Epithelial cell of umbilical artery (primary cell): ENCODE results near the gene NEMF. TPM values are rescaled to one million over a fixed set of nuclear protein-coding genes. Genes with fewer than 3 reads are reported as not detected.

Source experiments
- total RNA-seq: library from RNA; depleted of rRNA; stranded (reverse); fragments of >200 nt; gene quantifications from 2 replicates; pipeline ENCODE4 v1.2.3, GENCODE V29; 2014

NEMF gene
- total RNA-seq: 51.0 and 60.2 TPM in 2 replicates

DNA sequence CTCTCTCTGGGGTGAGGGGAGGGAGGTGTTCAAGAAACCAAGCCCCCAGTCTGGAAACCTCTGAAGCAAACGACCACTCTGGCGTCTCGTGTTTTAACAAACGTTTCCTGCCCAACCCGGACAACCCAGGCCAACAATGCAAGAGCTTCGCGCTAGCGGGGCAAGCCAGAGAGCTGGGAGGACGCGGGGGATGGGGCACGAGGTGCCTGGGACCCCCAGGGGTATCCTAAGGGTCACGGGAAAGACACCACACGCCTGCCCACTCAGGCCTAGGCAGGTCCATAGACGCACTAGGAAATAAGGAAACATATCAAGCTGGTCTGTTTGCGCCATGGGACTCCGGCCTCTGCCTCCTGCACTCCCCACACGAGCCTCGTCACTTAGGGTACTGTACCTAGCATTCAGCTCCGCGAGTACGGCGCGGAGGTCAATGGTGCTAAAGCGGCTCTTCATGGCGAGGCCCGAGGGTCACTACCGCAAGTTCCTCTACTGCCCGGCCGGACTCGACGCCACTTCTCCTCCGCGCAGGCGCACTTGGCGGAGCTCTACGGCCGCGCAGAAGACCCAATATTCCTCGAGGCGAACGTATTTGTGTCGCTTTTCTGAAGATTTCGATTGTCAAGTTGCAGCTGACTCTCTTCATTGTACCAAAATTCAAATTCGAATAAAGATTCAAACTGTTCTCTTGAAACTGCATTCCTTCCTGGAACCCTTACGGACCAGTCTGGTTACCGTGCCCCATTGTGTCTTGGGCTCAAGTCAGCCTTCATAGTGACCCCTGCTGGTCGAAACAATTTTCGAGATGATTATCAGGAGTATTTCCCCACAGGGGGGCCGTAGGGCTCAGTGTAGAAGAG lies at the start of gene NEMF:
TSS of gene NEMF (minus strand) at position 488 of the 857 bp plus-strand sequence. CDS start at position 453, 35 bp downstream.

GRCh38 chr14:49892636-49893308 lies 40.2 kb upstream of the NEMF start, which contains the start of gene ARF6:
Gene ARF6 (plus strand): TSS chr14:49893082. CDS start chr14:49893737, 655 bp downstream.

DNA sequence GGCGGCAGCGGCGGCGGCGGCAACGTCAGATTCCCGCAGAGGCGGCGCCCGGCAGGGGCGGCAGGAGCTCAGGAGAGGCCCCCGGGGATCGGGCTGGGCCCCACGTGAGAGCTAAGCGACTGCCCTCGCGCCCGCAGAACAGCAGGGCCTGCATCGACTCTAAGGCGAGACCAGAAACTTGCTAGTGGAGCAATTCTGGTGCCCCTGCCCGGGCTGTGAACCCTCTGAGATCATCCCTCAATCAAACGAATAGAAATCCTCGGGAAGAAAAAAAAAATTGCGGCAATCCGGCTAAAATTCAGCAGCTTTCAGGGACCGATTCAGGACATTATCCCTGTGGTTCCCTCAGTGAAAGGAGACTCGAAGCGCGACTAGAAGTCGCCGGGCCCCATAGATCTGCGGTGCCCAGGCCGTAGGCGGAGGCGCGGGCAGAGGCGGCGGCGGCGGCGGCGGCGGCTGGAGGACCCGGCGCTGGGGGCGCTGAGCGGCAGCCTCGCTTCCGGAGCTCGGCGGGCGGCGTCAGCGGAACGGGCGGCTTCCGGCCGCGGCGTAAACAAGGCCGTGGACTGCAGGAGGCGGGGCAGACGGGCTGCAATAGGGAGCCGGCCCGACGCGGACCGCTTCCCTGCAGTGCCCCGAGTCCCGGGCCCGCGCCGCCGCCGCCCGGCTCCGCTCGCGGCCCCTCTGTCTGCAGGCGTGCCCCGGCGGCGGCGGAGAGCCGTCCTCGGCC lies 84.9 kb downstream of the NEMF start, which contains the start of gene KLHDC2:
TSS of gene KLHDC2 (plus strand) at position 583 of the 730 bp plus-strand sequence. CDS start 316 bp downstream, outside the sequence.

Other genes starting within 250 kb of the NEMF start
- gene RPL36AL, start 232.2 kb downstream of the NEMF start, total RNA-seq: 287 and 298 TPM in 2 replicates
- 107 and 125 TPM in 2 replicates for gene MGAT2, start 232.0 kb downstream of the NEMF start, total RNA-seq
- gene DNAAF2, start 217.5 kb downstream of the NEMF start, total RNA-seq: 11.2 and 13.6 TPM in 2 replicates
- 14.9 and 16.6 TPM in 2 replicates for gene POLE2, start 164.6 kb downstream of the NEMF start, total RNA-seq
- gene KLHDC1, start 159.7 kb downstream of the NEMF start, total RNA-seq: 1.1 and 2.6 TPM in 2 replicates
- 43.3 and 52.9 TPM in 2 replicates for gene KLHDC2, start 84.6 kb downstream of the NEMF start, total RNA-seq
- 82.5 and 93.2 TPM in 2 replicates for gene ARF6, start 40.3 kb upstream of the NEMF start, total RNA-seq